ENCODE results near the gene STX2. TPM values are rescaled to one million over a fixed set of nuclear protein-coding genes. Genes with fewer than 3 reads are reported as not detected.

Gene STX2
- total and polyA plus RNA-seq, 10 of the 15 experiments (the other 5 are each of a cell fraction or from before 2014, with no cell fraction given): 6.0 to 22.2 (median 10.0) TPM

GRCh38 chr12:130870442-130871285 is 31.6 kb upstream of the STX2 start:
- intact Hi-C loops (cut with micrococcal nuclease; ENCODE audit: unreplicated experiment) (loop anchor here (1.0 to 5.0 kb wide), 4 partner anchors 33 to 262 kb away; partner anchors contain the start of gene STX2), in situ Hi-C loops (cut with MboI) (no loop called here)
- Histone ChIP-seq H3K9me3 (replicated peaks; ENCODE audit: control insufficient read depth, insufficient read depth, low read length) (no peaks in the 10 kb centered on the region), H4K20me1 (ENCODE audit: control insufficient read depth, insufficient read depth) (no peaks in the 10 kb centered on the region; the same call in 1 of the 2 replicates), H3K79me2 (ENCODE audit: control insufficient read depth, insufficient read depth, low read length) (peaks cover 43% of the 10 kb centered on the region), H3K36me3 (ENCODE audit: control insufficient read depth in 2 of 2, insufficient read depth in 2 of 2, low read length in 1 of 2) (peaks cover 6 to 24% of the 10 kb centered on the region in 2 experiments), H3K4me3 (peak overlapping the region; percentile 94), H3K9ac (ENCODE audit: control insufficient read depth, insufficient read depth, low read length) (peak overlapping the region; percentile 90), H2AFZ (ENCODE audit: control insufficient read depth, low read depth, low read length) (peak overlapping the region; percentile 69), H3K4me2 (ENCODE audit: control insufficient read depth, insufficient read depth) (peak overlapping the region; percentile 92), H3K4me1 (ENCODE audit: control insufficient read depth, insufficient read depth, low read length) (peaks cover 7% of the 10 kb centered on the region), H3K27ac (ENCODE audit: control insufficient read depth, insufficient read depth) (peak overlapping the region; percentile 93), H3K27me3 (replicated peaks in 1 of 2; ENCODE audit: control insufficient read depth in 2 of 2, insufficient read depth in 2 of 2, low read length in 1 of 2) (no peaks in the 10 kb centered on the region)
- SMC1A ChIA-PET (ENCODE audit: uncharacterized antibody, unreplicated experiment): interaction anchor here (0.6 to 2.1 kb wide), 13 partner anchors 9 to 262 kb away, joined by 3 to 9 read pairs (median 4); no protein-coding TSS in a partner anchor
- BruUV-seq (replicated peaks): TSS peak; percentile 92
- RAD21 ChIA-PET (ENCODE audit: unreplicated experiment): interaction anchor here (0.7 to 1.9 kb wide), 18 partner anchors 10 to 369 kb away, joined by 3 to 13 read pairs (median 4); no protein-coding TSS in a partner anchor
- CTCF ChIA-PET: interaction anchor here (0.6 to 2.3 kb wide), 18 partner anchors 9 to 723 kb away, joined by 3 to 8 read pairs (median 4); partner anchors contain the start of gene STX2
- ATAC-seq (peak; percentile 87), FAIRE-seq (peak; percentile 89), DNase-seq (ENCODE audit: low read depth, low spot score) (peak; percentile 75)
- POLR2A ChIA-PET: interaction anchor here (0.8 to 1.7 kb wide), 4 partner anchors 11 to 233 kb away, joined by 3 to 5 read pairs (median 4); no protein-coding TSS in a partner anchor
- WGBS (ENCODE audit: insufficient coverage, insufficient replicate concordance, low lambda C conversion rate, missing lambda C conversion rate): under 1% methylated on average over 31 of the region's 31 CpGs
- TF ChIP-seq NFXL1 (IDR thresholded peaks at IDR 0.05; ENCODE audit: borderline replicate concordance) (no peak), ZNF687 (IDR thresholded peaks at IDR 0.05) (peak; percentile 64; the same call in 1 of the 2 replicates), RAD21 (IDR thresholded peaks at IDR 0.05; ENCODE audit: insufficient read depth, low read depth, low read length) (peak; percentile 44; the same call in 1 of the 2 replicates), NRF1 (conservative IDR thresholded peaks at IDR 0.05; ENCODE audit: low read depth, low read length) (no peak), CREM (IDR thresholded peaks at IDR 0.05; ENCODE audit: low read depth) (no peak; the same call in 1 of the 2 replicates), MXI1 (IDR thresholded peaks at IDR 0.05; ENCODE audit: low read depth, low read length) (peak; percentile 55; the same call in 1 of the 2 replicates), CREB1 (IDR thresholded peaks at IDR 0.05; ENCODE audit: low read depth) (0 out of 2 replicates have a peak, but pooled peaks have one; percentile 37), SREBF1 (IDR thresholded peaks at IDR 0.05; ENCODE audit: low read length) (no peak), RB1 (IDR thresholded peaks at IDR 0.05; ENCODE audit: borderline replicate concordance) (peak; percentile 29; the same call in 1 of the 2 replicates), TCF7 (IDR thresholded peaks at IDR 0.05; ENCODE audit: borderline replicate concordance) (no peak), JUNB (IDR thresholded peaks at IDR 0.05) (peak; percentile 62), BHLHE40 (IDR thresholded peaks at IDR 0.05; ENCODE audit: borderline replicate concordance in 1 of 2, low read depth in 2 of 2, low read length in 1 of 2) (peak in 1 of 2 experiments; percentile 54; a peak in 2 of 4 replicates), SMAD5 (IDR thresholded peaks at IDR 0.05; ENCODE audit: low read depth) (0 out of 2 replicates have a peak, but pooled peaks have one; percentile 18), SREBF2 (IDR thresholded peaks at IDR 0.05; ENCODE audit: low read length) (no peak), IRF4 (IDR thresholded peaks at IDR 0.05; ENCODE audit: low read depth, low read length) (peak; percentile 78; the same call in 1 of the 2 replicates), NR2F1 (conservative IDR thresholded peaks at IDR 0.05) (no peak), ATF7 (IDR thresholded peaks at IDR 0.05; ENCODE audit: low read depth) (0 out of 2 replicates have a peak, but pooled peaks have one; percentile 15), ELK1 (IDR thresholded peaks at IDR 0.05; ENCODE audit: low read depth, low read length) (peak; percentile 37; the same call in 1 of the 2 replicates), NBN (IDR thresholded peaks at IDR 0.05) (peak; percentile 42; the same call in 1 of the 2 replicates)

All from GM12878 (cell line).